H1 (cell line): ENCODE measurements around the gene CCDC183. TPM values are rescaled to one million over a fixed set of nuclear protein-coding genes. Genes with fewer than 3 reads are reported as not detected.

Source experiments
- E2F6 ChIP-seq: IDR thresholded peaks from 2 replicates; pipeline ENCODE4 v1.6.1; 2012; ENCODE audit warnings: inconsistent platforms
- EP300 ChIP-seq, 2 experiments: IDR thresholded peaks; 1 replicate in 1 of 2; 2 replicates in 1 of 2; pipeline ENCODE4 v1.6.1; 2011 to 2012; ENCODE audit warnings: low read depth in 2 of 2, low read length in 2 of 2, mild to moderate bottlenecking in 2 of 2, borderline replicate concordance in 1 of 2, inconsistent platforms in 1 of 2, moderate library complexity in 1 of 2
- GABPA ChIP-seq: IDR thresholded peaks from 2 replicates; pipeline ENCODE4 v1.6.1; 2011; ENCODE audit warnings: mild to moderate bottlenecking, low read length, moderate library complexity, borderline replicate concordance; ENCODE audit not compliant: insufficient read depth
- polyA plus RNA-seq, 7 experiments: library from polyadenylated mRNA; depleted of rRNA in 3 of 7; stranded (reverse) in 5 of 7; unstranded in 2 of 7; fragments of >200 nt in 5 of 7; fragments of 200-250 nt in 2 of 7; gene quantifications; 1 replicate in 5 of 7; 2 replicates in 1 of 7; 4 replicates in 1 of 7; pipeline versions ENCODE4 v1.2.1 to v1.2.3, GENCODE V29; 2011 to 2013; ENCODE audit warnings: missing spikeins in 2 of 7, mixed read lengths in 2 of 7
- total RNA-seq: library from RNA; stranded (reverse); fragmentation: NEBNext Ultra II Directional; extraction: Animal tissue kit (Norgen Biotek cat#: 25700); gene quantifications from 2 replicates; pipeline ENCODE4 v1.2.1, GENCODE V29; 2021

Gene CCDC183
- total and polyA plus RNA-seq, 2 of the 8 experiments (the other 6 are each of a cell fraction or from before 2014, with no cell fraction given) = 0.51 to 1.6 TPM

- TF ChIP-seq E2F6 (no peak), EP300 (IDR thresholded peaks at IDR 0.05; ENCODE audit: borderline replicate concordance in 1 of 2, low read depth in 2 of 2, low read length in 2 of 2) (no peak), GABPA (no peak)
Observed at GRCh38 chr9:136796238-136796774, at the start of gene CCDC183 (continued).
